SK-N-SH treated with all-trans-retinoic acid at 6 μM for 48 hours (cell line): Measurements from ENCODE around the gene ZSWIM5.

Experiments used
- BACH2 ChIP-seq: fragments of 250-450 bp; sonication (Bioruptor Pico); IDR thresholded peaks from 2 replicates; pipeline ENCODE4 v1.9.0; 2021; ENCODE audit warnings: mild to moderate bottlenecking, borderline replicate concordance
- ISL1 ChIP-seq: fragments of 250-450 bp; sonication (Bioruptor Pico); IDR thresholded peaks from 2 replicates; pipeline ENCODE4 v2.1.2; 2022; ENCODE audit warnings: mild to moderate bottlenecking, moderate library complexity
- PPARA ChIP-seq: fragments of 250-450 bp; sonication (Bioruptor Pico); IDR thresholded peaks from 2 replicates; pipeline ENCODE4 v1.5.0; 2020; ENCODE audit warnings: mild to moderate bottlenecking, borderline replicate concordance
- RARB ChIP-seq: fragments of 250-450 bp; sonication (Bioruptor Pico); IDR thresholded peaks from 2 replicates; pipeline ENCODE4 v1.8.0; 2021; ENCODE audit warnings: mild to moderate bottlenecking, moderate library complexity
- SNAI2 ChIP-seq: fragments of 250-450 bp; sonication (Bioruptor Pico); IDR thresholded peaks from 2 replicates; pipeline ENCODE4 v1.5.0; 2020; ENCODE audit warnings: mild to moderate bottlenecking, moderate library complexity
- TF ChIP-seq, protein P1 (sequence below): fragments of 250-450 bp; sonication (Bioruptor Pico); IDR thresholded peaks from 2 replicates; pipeline ENCODE4 v1.5.1; 2020; ENCODE audit warnings: low read depth, mild to moderate bottlenecking, moderate library complexity
- TF ChIP-seq, protein P2 (sequence below): fragments of 250-450 bp; sonication (Bioruptor Pico); IDR thresholded peaks from 2 replicates; pipeline ENCODE4 v1.8.0; 2020; ENCODE audit warnings: mild to moderate bottlenecking, moderate library complexity, borderline replicate concordance

DNA sequence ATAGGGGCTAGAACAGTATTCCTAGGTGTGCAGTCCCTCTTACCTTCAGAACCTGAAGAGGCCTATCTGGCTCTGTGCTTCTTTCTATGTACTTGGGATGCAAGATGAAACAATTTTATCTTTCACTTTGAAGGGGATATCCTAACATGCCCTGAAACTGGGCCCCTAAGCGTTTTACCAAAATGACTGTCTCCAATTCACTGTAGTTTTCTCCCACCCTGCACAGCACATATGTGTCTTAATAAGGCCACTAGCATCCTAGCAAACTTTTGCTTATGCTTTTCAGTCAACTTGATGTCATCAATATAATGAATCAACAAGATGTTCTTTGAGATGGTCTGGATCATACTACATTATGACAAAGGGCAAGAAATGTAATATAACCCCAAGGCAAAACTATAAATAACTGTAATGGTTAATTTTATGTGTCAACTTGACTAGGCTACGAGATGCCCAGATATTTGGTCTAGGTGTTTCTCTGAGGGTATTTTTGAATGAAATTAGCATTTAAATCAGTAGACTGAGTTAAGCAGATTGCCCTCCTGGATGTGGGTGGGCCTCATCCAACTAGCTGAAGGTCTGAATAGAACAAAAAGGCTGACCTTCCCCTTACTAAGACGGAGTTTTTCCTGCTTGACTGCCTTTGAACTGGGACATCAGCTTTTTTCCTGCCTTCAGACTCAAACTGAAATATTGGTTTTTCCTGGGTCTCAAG, 9.2 kb upstream of the ZSWIM5 start:
- TF ChIP-seq ISL1 = no peak
- TF ChIP-seq, protein P1, sequence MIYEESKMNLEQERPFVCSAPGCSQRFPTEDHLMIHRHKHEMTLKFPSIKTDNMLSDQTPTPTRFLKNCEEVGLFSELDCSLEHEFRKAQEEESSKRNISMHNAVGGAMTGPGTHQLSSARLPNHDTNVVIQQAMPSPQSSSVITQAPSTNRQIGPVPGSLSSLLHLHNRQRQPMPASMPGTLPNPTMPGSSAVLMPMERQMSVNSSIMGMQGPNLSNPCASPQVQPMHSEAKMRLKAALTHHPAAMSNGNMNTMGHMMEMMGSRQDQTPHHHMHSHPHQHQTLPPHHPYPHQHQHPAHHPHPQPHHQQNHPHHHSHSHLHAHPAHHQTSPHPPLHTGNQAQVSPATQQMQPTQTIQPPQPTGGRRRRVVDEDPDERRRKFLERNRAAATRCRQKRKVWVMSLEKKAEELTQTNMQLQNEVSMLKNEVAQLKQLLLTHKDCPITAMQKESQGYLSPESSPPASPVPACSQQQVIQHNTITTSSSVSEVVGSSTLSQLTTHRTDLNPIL (CRISPR knock-in tag) = no peak
- no peak for TF ChIP-seq RARB (CRISPR knock-in tag)
- TF ChIP-seq, protein P2, sequence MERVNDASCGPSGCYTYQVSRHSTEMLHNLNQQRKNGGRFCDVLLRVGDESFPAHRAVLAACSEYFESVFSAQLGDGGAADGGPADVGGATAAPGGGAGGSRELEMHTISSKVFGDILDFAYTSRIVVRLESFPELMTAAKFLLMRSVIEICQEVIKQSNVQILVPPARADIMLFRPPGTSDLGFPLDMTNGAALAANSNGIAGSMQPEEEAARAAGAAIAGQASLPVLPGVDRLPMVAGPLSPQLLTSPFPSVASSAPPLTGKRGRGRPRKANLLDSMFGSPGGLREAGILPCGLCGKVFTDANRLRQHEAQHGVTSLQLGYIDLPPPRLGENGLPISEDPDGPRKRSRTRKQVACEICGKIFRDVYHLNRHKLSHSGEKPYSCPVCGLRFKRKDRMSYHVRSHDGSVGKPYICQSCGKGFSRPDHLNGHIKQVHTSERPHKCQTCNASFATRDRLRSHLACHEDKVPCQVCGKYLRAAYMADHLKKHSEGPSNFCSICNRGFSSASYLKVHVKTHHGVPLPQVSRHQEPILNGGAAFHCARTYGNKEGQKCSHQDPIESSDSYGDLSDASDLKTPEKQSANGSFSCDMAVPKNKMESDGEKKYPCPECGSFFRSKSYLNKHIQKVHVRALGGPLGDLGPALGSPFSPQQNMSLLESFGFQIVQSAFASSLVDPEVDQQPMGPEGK = no peak
- TF ChIP-seq SNAI2 (CRISPR knock-in tag) = no peak
- no peak for TF ChIP-seq PPARA (CRISPR knock-in tag)
- no peak for TF ChIP-seq BACH2 (CRISPR knock-in tag)
